Mesothelial cell of epicardium (in vitro differentiated cells): Measurements from ENCODE around the gene ZNF266. TPM values are rescaled to one million over a fixed set of nuclear protein-coding genes. Genes with fewer than 3 reads are reported as not detected.

Source experiments
- DNase-seq, 2 experiments: peaks; one replicate each; pipeline ENCODE4 v3.0.0; 2021; ENCODE audit warnings: low spot score in 2 of 2; ENCODE audit not compliant: unreplicated experiment in 2 of 2
- H3K27ac Mint-ChIP-seq: 2 replicates; pipeline ENCODE4 v1.8.0; 2021; ENCODE audit warnings: mixed read lengths
- H3K27me3 Mint-ChIP-seq: 2 replicates; pipeline ENCODE4 v1.8.0; 2021; ENCODE audit warnings: low read depth, mixed read lengths
- H3K36me3 Mint-ChIP-seq: 2 replicates; pipeline ENCODE4 v1.8.0; 2021; ENCODE audit warnings: mixed read lengths
- H3K4me1 Mint-ChIP-seq: 2 replicates; pipeline ENCODE4 v1.8.0; 2021; ENCODE audit warnings: mixed read lengths
- H3K4me3 Mint-ChIP-seq: 2 replicates; pipeline ENCODE4 v1.8.0; 2021; ENCODE audit warnings: mild to moderate bottlenecking, moderate library complexity, mixed read lengths
- H3K9me3 Mint-ChIP-seq: 2 replicates; pipeline ENCODE4 v1.8.0; 2021; ENCODE audit warnings: mixed read lengths
- total RNA-seq: library from RNA; stranded (reverse); gene quantifications from 3 replicates; pipeline ENCODE4 v1.2.1, GENCODE V29; 2021
- TF ChIP-seq, protein P1 (sequence below): fragments of 200-600 bp; sonication (generic); IDR thresholded peaks from one replicate; pipeline ENCODE4 v1.5.0; 2021; ENCODE audit warnings: antibody characterized with exemption; ENCODE audit not compliant: unreplicated experiment

Gene ZNF266
- total RNA-seq, 1 donor from 2014 or later, result 54.9 TPM

DNA sequence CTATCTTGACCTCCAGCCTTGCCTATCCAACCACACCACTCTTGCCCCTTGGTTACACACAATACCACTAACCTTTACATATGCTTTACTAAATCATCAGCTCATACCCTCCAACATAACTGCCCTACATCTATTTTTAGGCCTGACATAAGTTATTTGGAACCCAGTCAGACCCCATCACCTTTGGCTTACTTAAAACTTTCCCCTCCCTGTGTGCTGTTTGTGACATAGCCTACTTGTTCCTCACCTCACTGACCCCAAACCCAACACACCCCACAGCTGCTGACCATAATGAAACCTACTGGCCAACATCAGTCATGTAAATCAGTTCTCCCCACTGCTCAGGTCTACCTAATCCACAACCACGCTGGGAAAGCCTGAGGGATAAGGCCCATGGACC is 4.9 kb downstream of the ZNF266 start:
- H3K27ac Mint-ChIP-seq, result no peak overlapping the region

DNA sequence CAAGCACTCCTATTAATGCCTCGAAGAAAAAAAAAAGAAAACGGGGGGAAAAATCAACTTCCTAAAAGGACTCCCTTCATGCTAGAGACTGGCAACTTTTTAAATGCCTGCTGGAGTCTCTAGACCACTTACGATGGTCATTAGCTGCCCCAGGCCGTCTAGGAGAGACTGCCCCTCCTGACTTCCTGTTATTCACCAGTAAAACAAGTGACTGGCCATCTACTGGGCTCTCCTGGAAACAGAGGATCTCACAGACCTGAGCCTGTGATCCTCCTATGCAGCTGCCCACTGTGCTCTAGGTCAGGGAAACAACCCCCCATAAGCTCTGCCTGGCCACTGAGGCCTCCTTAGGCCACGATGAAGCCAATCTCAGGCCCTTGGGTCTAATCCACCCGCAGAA is 7.4 kb downstream of the ZNF266 start:
- peaks cover 57% of the 10 kb centered on the region for H3K36me3 Mint-ChIP-seq
- H3K27me3 Mint-ChIP-seq, result no peaks in the 10 kb centered on the region
- no peak for DNase-seq
- no peak overlapping the region for H3K4me3 Mint-ChIP-seq
- H3K27ac Mint-ChIP-seq, result no peak overlapping the region
- no peaks in the 10 kb centered on the region for H3K4me1 Mint-ChIP-seq
- H3K9me3 Mint-ChIP-seq, result peaks cover 9% of the 10 kb centered on the region
- TF ChIP-seq, protein P1, sequence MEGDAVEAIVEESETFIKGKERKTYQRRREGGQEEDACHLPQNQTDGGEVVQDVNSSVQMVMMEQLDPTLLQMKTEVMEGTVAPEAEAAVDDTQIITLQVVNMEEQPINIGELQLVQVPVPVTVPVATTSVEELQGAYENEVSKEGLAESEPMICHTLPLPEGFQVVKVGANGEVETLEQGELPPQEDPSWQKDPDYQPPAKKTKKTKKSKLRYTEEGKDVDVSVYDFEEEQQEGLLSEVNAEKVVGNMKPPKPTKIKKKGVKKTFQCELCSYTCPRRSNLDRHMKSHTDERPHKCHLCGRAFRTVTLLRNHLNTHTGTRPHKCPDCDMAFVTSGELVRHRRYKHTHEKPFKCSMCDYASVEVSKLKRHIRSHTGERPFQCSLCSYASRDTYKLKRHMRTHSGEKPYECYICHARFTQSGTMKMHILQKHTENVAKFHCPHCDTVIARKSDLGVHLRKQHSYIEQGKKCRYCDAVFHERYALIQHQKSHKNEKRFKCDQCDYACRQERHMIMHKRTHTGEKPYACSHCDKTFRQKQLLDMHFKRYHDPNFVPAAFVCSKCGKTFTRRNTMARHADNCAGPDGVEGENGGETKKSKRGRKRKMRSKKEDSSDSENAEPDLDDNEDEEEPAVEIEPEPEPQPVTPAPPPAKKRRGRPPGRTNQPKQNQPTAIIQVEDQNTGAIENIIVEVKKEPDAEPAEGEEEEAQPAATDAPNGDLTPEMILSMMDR, result no peak

More for the DNA sequence above, 4.9 kb downstream of the ZNF266 start:
- Mint-ChIP-seq H3K36me3 (peaks cover 38% of the 10 kb centered on the region), H3K27me3 (no peaks in the 10 kb centered on the region), H3K4me3 (no peak overlapping the region), H3K4me1 (peaks cover 10% of the 10 kb centered on the region), H3K9me3 (no peaks in the 10 kb centered on the region)
- no peak for DNase-seq
- TF ChIP-seq, protein P1, result no peak

DNA sequence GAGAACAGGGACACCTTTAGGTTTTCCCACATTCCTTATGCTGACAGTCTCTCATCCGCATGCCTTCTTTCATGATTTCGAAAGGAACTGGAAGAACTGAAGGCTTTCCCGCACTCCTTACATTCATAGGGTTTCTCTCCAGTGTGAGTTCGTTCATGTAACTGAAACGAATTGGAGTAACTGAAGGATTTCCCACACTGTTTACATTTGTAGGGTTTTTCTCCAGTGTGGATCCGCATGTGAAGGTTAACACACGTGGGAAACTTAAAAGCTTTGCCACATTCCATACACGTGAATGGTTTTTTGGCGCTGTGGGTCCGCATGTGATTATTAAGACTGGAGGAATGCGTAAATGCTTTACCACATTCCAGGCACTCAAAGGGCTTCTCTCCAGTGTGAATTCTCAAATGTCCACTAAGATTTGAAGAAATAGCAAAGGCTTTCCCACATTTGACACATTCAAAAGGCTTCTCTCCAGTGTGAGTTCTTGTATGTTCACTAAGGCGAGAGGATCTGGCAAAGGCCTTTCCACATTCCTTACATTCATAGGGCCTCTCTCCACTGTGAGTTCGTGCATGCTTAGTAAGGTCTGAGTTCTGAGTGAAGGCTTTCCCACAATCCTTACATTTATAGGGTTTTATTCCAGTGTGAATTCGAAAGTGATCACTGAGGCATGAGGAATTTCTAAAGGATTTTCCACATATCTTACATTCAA is 22.0 kb downstream of the ZNF266 start:
- no peaks in the 10 kb centered on the region for H3K27me3 Mint-ChIP-seq
- no peak overlapping the region for H3K4me3 Mint-ChIP-seq

DNA sequence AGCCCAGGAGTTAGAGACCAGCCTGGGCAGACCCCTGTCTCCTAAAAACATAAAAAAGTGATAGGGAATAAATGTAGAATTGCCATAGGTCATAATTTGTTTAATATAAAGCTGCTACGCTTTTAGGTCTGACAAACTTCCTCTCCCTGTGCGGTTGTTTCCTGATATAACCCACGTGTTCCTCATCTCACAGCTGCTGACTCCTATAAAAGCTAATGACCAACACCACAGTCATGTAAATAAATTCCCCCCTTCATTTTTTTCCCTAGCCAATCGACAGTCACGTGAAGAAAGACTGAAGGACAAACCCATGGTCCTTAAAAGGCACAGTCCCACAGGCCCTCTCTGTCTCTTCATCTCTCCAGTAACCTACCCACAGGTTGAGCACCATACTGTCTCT is 27.5 kb downstream of the ZNF266 start:
- peaks cover 31% of the 10 kb centered on the region for H3K36me3 Mint-ChIP-seq
- H3K27me3 Mint-ChIP-seq, result no peaks in the 10 kb centered on the region
- TF ChIP-seq, protein P1, result no peak
- no peak for DNase-seq
- peaks cover 69% of the 10 kb centered on the region for H3K9me3 Mint-ChIP-seq
- H3K4me3 Mint-ChIP-seq, result no peak overlapping the region
- no peaks in the 10 kb centered on the region for H3K4me1 Mint-ChIP-seq
- H3K27ac Mint-ChIP-seq, result no peak overlapping the region

More for the DNA sequence above, 22.0 kb downstream of the ZNF266 start:
- DNase-seq, result no peak
- H3K27ac Mint-ChIP-seq, result no peak overlapping the region
- no peaks in the 10 kb centered on the region for H3K4me1 Mint-ChIP-seq
- peaks cover 80% of the 10 kb centered on the region for H3K36me3 Mint-ChIP-seq
- TF ChIP-seq, protein P1, result no peak
- peaks cover 69% of the 10 kb centered on the region for H3K9me3 Mint-ChIP-seq

DNA sequence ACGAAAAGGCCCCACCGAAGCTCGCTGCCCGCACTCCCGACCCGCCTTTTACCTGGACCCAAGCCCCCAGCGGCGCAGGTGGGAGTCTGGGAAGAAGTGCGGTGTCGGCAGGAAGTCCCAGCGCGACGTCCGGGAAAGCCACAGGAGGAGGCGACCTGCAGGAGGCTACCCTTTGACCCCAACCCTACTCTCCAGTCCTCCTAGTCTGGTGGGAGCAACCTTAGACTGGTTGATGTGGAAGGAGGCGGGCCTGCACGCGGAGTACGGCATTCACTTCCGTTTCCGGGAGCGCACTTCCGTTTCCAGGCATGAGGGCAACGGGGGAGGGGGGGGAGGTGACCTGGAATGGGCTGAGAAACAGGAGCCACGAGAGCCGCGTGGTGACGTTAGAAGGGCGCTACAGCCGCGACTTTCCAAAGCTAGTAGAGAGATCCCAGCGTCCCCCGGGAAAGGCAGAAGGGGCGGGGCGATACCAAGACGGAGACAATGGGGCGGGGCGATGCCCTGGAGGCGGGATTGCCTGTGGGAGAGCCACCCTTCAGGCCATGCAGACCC is 28.5 kb downstream of the ZNF266 start:
- H3K27ac Mint-ChIP-seq, result no peak overlapping the region
- TF ChIP-seq, protein P1, result no peak
- no peak overlapping the region for H3K4me3 Mint-ChIP-seq
- no peaks in the 10 kb centered on the region for H3K4me1 Mint-ChIP-seq
- H3K27me3 Mint-ChIP-seq, result no peaks in the 10 kb centered on the region
- H3K9me3 Mint-ChIP-seq, result peaks cover 64% of the 10 kb centered on the region
- no peak for DNase-seq
- peaks cover 21% of the 10 kb centered on the region for H3K36me3 Mint-ChIP-seq
